ENCODE measurements around the gene KNOP1. TPM values are rescaled to one million over a fixed set of nuclear protein-coding genes. Genes with fewer than 3 reads are reported as not detected.

Gene KNOP1
- total RNA-seq, 1 experiment from 2014 or later: 70.1 TPM

GRCh38 chr16:19753815-19754643 lies 36.0 kb upstream of the KNOP1 start:
- no peak for TF ChIP-seq SIN3A (IDR thresholded peaks at IDR 0.05; ENCODE audit: borderline replicate concordance, insufficient read depth, low read depth, low read length)
- no peak for TF ChIP-seq CTCF (IDR thresholded peaks at IDR 0.05)
- TF ChIP-seq REST (IDR thresholded peaks at IDR 0.05; ENCODE audit: insufficient read depth in 1 of 2, low read depth in 2 of 2, low read length in 1 of 2): no peak
- no peak for TF ChIP-seq POLR2AphosphoS5 (IDR thresholded peaks at IDR 0.05; ENCODE audit: low read depth, low read length)
- TF ChIP-seq TCF7L2 (IDR thresholded peaks at IDR 0.05; ENCODE audit: low read depth, low read length): no peak

GRCh38 chr16:19751478-19752385 lies 33.7 kb upstream of the KNOP1 start:
- Histone ChIP-seq H3K27ac (ENCODE audit: low read length) (no peak overlapping the region), H3K4me3 (ENCODE audit: low read depth in 2 of 2, low read length in 2 of 2) (no peak overlapping the region), H3K9me3 (ENCODE audit: control insufficient read depth, insufficient read depth, low read depth, low read length) (no peaks in the 10 kb centered on the region), H3K4me1 (ENCODE audit: control insufficient read depth, insufficient read depth, low read length) (no peaks in the 10 kb centered on the region), H3K27me3 (ENCODE audit: control insufficient read depth, insufficient read depth, low read length) (no peaks in the 10 kb centered on the region), H3K36me3 (ENCODE audit: control insufficient read depth, insufficient read depth, low read length) (no peaks in the 10 kb centered on the region)
- CTCF ChIA-PET: interaction anchor here (0.5 kb wide), 1 partner anchor 1000 kb away, joined by 4 read pairs; no protein-coding TSS in a partner anchor
- in situ Hi-C loops (cut with HindIII; ENCODE audit: low pct_unique_long_range_greater_than_20kb, low sequenced_read_pairs) (no loop called here), intact Hi-C loops (cut with micrococcal nuclease; ENCODE audit: unreplicated experiment) (no loop called here)
- ATAC-seq (no peak), DNase-seq (ENCODE audit: low read depth, low spot score) (no peak)
- POLR2A ChIA-PET: no interaction called here
- no TSS peak for BruUV-seq (replicated peaks)
- no peak for TF ChIP-seq TCF7L2 (IDR thresholded peaks at IDR 0.05; ENCODE audit: low read depth, low read length)
- no peak for TF ChIP-seq REST (IDR thresholded peaks at IDR 0.05; ENCODE audit: insufficient read depth in 1 of 2, low read depth in 2 of 2, low read length in 1 of 2)
- TF ChIP-seq SIN3A (IDR thresholded peaks at IDR 0.05; ENCODE audit: borderline replicate concordance, insufficient read depth, low read depth, low read length): no peak
- no peak for TF ChIP-seq CTCF (IDR thresholded peaks at IDR 0.05)
- TF ChIP-seq POLR2AphosphoS5 (IDR thresholded peaks at IDR 0.05; ENCODE audit: low read depth, low read length): no peak

More at GRCh38 chr16:19753815-19754643, 36.0 kb upstream of the KNOP1 start:
- no TSS peak for BruUV-seq (replicated peaks)
- Histone ChIP-seq H3K9me3 (ENCODE audit: control insufficient read depth, insufficient read depth, low read depth, low read length) (no peaks in the 10 kb centered on the region), H3K27me3 (ENCODE audit: control insufficient read depth, insufficient read depth, low read length) (no peaks in the 10 kb centered on the region), H3K4me1 (ENCODE audit: control insufficient read depth, insufficient read depth, low read length) (no peaks in the 10 kb centered on the region), H3K4me3 (ENCODE audit: low read depth in 2 of 2, low read length in 2 of 2) (no peak overlapping the region), H3K36me3 (ENCODE audit: control insufficient read depth, insufficient read depth, low read length) (no peaks in the 10 kb centered on the region), H3K27ac (ENCODE audit: low read length) (no peak overlapping the region)
- CTCF ChIA-PET: no interaction called here
- POLR2A ChIA-PET: no interaction called here
- intact Hi-C loops (cut with micrococcal nuclease; ENCODE audit: unreplicated experiment): no loop called here
- in situ Hi-C loops (cut with HindIII; ENCODE audit: low pct_unique_long_range_greater_than_20kb, low sequenced_read_pairs): no loop called here
- no peak for ATAC-seq
- no peak for DNase-seq (ENCODE audit: low read depth, low spot score)
